Measurements from ENCODE around the gene ABCA4.

Gene ABCA4

DNA sequence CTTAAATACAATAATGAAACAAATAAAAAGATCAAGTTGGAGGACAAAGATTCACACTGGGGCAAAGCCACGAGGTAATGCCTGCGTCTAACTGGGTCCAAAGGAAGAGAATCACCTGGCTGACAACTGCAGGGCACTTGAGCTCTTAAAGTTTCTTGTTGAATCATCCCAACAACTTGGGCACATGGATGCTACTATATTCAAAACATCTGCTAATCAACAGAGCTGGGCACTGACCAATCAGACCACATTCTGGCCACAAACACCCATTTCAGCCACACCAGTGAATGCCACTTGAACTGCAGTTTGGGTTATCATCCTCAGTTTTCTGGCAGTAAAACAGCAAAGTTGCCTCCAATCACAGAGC, 51.0 kb downstream of the ABCA4 start:
- Histone ChIP-seq H3K36me3 (ENCODE audit: control insufficient read depth in 2 of 2, insufficient read depth in 2 of 2, low read length in 2 of 2) (no peaks in the 10 kb centered on the region), H3K27me3 (ENCODE audit: control insufficient read depth in 2 of 2, insufficient read depth in 2 of 2, low read length in 2 of 2) (no peaks in the 10 kb centered on the region), H3K4me1 (ENCODE audit: control insufficient read depth in 2 of 2, insufficient read depth in 2 of 2, low read length in 2 of 2) (peaks cover 12 to 16% of the 10 kb centered on the region in 2 donors), H3K9me3 (ENCODE audit: control insufficient read depth in 2 of 2, low read length in 2 of 2) (no peaks in the 10 kb centered on the region), H3K4me3 (ENCODE audit: low read length in 2 of 2) (no peak overlapping the region), H3K9ac (ENCODE audit: low read depth in 1 of 2, low read length in 2 of 2) (no peak overlapping the region), H3K27ac (ENCODE audit: low read depth in 2 of 2, low read length in 2 of 2) (peak overlapping the region in 1 of 2 donors; percentile 3)

DNA sequence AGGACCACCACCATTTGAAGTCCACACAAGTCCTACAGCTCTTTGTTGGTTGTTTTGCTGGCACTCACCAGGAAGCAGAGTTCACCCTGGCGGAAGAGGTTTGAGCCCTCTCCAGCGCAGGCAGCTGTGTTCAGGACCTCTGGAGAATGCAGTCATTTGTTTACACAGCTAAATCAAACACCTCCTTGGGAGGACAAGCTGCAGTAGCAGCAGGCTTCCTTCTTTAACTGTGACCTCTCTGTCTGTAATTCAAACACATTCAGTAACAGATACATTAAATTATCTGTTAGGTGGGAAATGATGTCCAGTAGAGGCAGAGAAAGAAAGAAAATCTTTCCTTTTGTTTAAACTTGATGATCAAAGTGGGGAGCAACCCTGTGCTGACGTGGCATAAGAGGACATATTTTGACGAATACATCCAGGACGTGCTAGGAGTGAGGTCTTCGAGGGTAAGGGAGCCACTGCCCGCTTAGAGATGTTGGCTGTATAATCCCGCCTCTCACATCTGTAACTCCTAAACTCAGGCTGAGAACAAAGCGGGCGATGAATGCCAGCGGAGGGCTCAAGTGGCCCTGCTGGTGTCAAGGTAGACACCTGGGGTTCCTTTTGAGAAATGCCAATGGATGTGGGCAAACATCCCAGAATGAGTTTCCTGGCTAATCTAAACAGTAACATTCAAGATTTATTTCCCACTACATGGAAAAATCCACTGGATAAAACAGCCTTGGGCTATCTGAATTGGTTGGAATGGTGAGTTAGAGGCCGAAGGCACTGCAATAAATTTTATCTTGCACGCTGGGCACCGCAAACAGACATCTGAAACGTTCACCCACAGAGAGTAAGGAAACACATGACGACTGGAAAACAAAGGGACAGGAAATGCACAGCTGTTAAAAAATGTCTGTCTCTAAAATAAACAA, 51.7 kb downstream of the ABCA4 start:
- H3K27ac ChIP-seq (ENCODE audit: low read depth in 2 of 2, low read length in 2 of 2), result peak overlapping the region; percentile 69 to 71
- no peaks in the 10 kb centered on the region for H3K36me3 ChIP-seq (ENCODE audit: control insufficient read depth in 2 of 2, insufficient read depth in 2 of 2, low read length in 2 of 2)
- H3K9me3 ChIP-seq (ENCODE audit: control insufficient read depth in 2 of 2, low read length in 2 of 2), result no peaks in the 10 kb centered on the region
- H3K4me1 ChIP-seq (ENCODE audit: control insufficient read depth in 2 of 2, insufficient read depth in 2 of 2, low read length in 2 of 2), result peaks cover 12 to 16% of the 10 kb centered on the region in 2 donors
- H3K4me3 ChIP-seq (ENCODE audit: low read length in 2 of 2), result peak overlapping the region in 1 of 2 donors; percentile 41
- H3K9ac ChIP-seq (ENCODE audit: low read depth in 1 of 2, low read length in 2 of 2), result no peak overlapping the region
- no peaks in the 10 kb centered on the region for H3K27me3 ChIP-seq (ENCODE audit: control insufficient read depth in 2 of 2, insufficient read depth in 2 of 2, low read length in 2 of 2)

DNA sequence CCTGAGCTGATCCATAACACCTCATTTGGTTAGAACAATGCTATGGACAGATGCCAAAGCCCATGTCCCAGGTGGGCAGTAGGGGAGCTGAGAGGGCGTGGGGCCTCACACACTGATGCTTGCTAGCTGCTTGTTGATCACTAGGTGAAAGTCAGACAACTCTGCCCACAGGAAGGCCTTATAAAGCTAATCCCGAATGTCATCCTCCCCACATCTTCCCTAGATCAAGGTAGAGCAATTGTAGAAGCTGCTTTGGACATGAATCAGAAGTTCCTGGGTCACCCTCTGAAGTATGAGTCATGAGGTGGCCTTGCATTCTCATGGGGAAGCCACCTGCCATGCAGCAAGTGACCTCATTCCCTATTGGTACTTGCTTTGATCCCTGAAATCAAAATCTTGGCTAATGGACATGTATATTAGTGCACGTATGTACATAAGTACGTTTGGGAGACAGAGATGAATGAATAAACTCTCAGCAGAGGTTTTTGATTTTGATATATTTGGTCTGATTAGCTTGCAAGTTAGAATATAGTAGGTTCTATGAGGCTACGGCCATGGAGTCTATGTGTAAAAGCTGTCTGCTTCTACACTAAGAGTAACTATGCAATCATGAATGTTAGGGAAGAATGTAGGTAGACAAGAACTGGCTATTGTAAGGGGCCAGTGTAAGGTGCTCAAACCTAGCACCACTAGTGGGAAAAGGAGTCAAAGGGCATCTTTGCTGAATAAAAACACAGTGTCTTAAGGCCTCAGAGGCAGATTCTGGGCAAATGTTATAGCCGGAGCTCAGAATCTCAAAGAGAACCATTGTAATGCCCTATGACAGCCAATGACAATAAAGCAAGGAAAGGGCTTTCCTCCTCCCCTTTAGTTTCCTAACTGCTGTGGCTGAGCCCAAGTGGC, 52.6 kb downstream of the ABCA4 start:
- no peak overlapping the region for H3K9ac ChIP-seq (ENCODE audit: low read depth in 1 of 2, low read length in 2 of 2)
- H3K27ac ChIP-seq (ENCODE audit: low read depth in 2 of 2, low read length in 2 of 2), result peak overlapping the region; percentile 69 to 71
- peaks cover 12 to 16% of the 10 kb centered on the region in 2 donors for H3K4me1 ChIP-seq (ENCODE audit: control insufficient read depth in 2 of 2, insufficient read depth in 2 of 2, low read length in 2 of 2)

DNA sequence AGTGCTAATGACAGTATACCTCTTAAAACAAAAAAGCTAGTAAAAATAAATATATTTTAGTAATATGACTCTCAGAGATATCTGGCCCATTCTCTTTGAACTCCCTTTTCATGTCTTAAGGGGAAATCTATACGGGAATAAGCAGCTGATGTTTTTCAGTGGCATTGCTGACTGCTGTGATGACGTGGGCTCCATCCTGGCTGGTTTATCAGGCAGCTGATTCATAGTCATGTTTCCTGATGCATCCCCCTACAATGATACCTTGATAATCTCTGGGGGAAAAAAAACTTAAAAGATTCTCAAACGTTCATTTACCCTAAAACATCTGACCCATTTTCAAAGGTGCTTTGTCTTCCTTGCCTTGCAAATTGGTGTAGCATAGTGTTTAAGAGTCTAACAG, 53.8 kb downstream of the ABCA4 start:
- Histone ChIP-seq H3K9me3 (ENCODE audit: control insufficient read depth in 2 of 2, low read length in 2 of 2) (no peaks in the 10 kb centered on the region), H3K4me3 (ENCODE audit: low read length in 2 of 2) (no peak overlapping the region), H3K27ac (ENCODE audit: low read depth in 2 of 2, low read length in 2 of 2) (peak overlapping the region in 1 of 2 donors; percentile 16), H3K9ac (ENCODE audit: low read depth in 1 of 2, low read length in 2 of 2) (no peak overlapping the region), H3K4me1 (ENCODE audit: control insufficient read depth in 2 of 2, insufficient read depth in 2 of 2, low read length in 2 of 2) (peaks cover 12 to 19% of the 10 kb centered on the region in 2 donors), H3K36me3 (ENCODE audit: control insufficient read depth in 2 of 2, insufficient read depth in 2 of 2, low read length in 2 of 2) (no peaks in the 10 kb centered on the region), H3K27me3 (ENCODE audit: control insufficient read depth in 2 of 2, insufficient read depth in 2 of 2, low read length in 2 of 2) (no peaks in the 10 kb centered on the region)

More for the DNA sequence above, 52.6 kb downstream of the ABCA4 start:
- no peaks in the 10 kb centered on the region for H3K36me3 ChIP-seq (ENCODE audit: control insufficient read depth in 2 of 2, insufficient read depth in 2 of 2, low read length in 2 of 2)
- no peaks in the 10 kb centered on the region for H3K9me3 ChIP-seq (ENCODE audit: control insufficient read depth in 2 of 2, low read length in 2 of 2)
- H3K27me3 ChIP-seq (ENCODE audit: control insufficient read depth in 2 of 2, insufficient read depth in 2 of 2, low read length in 2 of 2), result no peaks in the 10 kb centered on the region
- H3K4me3 ChIP-seq (ENCODE audit: low read length in 2 of 2), result no peak overlapping the region

DNA sequence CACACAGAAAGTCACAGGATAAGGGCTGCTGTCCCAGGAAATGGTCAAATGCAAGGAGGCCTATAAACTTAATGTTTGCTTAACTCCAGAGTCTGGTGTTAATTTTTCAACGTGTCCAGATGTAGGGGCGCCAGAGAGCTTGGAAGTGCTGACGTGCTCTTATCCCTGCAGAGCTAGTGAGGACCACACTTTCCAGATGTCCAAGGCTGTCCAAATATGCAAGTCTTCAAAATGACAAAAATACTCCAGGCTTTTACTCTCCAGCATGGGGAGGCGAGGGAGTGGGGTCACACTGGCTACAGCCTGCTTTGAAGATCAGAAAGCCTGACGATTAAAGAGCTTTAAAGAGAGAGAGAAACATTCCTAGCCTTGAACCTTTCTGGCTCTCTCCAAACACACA, 57.6 kb downstream of the ABCA4 start:
- Histone ChIP-seq H3K27me3 (ENCODE audit: control insufficient read depth in 2 of 2, insufficient read depth in 2 of 2, low read length in 2 of 2) (peaks cover 0 to 5% of the 10 kb centered on the region in 2 donors), H3K4me1 (ENCODE audit: control insufficient read depth in 2 of 2, insufficient read depth in 2 of 2, low read length in 2 of 2) (peaks cover 0 to 3% of the 10 kb centered on the region in 2 donors), H3K4me3 (ENCODE audit: low read length in 2 of 2) (no peak overlapping the region), H3K9ac (ENCODE audit: low read depth in 1 of 2, low read length in 2 of 2) (no peak overlapping the region), H3K36me3 (ENCODE audit: control insufficient read depth in 2 of 2, insufficient read depth in 2 of 2, low read length in 2 of 2) (no peaks in the 10 kb centered on the region), H3K9me3 (ENCODE audit: control insufficient read depth in 2 of 2, low read length in 2 of 2) (no peaks in the 10 kb centered on the region), H3K27ac (ENCODE audit: low read depth in 2 of 2, low read length in 2 of 2) (peak overlapping the region in 1 of 2 donors; percentile 2)

DNA sequence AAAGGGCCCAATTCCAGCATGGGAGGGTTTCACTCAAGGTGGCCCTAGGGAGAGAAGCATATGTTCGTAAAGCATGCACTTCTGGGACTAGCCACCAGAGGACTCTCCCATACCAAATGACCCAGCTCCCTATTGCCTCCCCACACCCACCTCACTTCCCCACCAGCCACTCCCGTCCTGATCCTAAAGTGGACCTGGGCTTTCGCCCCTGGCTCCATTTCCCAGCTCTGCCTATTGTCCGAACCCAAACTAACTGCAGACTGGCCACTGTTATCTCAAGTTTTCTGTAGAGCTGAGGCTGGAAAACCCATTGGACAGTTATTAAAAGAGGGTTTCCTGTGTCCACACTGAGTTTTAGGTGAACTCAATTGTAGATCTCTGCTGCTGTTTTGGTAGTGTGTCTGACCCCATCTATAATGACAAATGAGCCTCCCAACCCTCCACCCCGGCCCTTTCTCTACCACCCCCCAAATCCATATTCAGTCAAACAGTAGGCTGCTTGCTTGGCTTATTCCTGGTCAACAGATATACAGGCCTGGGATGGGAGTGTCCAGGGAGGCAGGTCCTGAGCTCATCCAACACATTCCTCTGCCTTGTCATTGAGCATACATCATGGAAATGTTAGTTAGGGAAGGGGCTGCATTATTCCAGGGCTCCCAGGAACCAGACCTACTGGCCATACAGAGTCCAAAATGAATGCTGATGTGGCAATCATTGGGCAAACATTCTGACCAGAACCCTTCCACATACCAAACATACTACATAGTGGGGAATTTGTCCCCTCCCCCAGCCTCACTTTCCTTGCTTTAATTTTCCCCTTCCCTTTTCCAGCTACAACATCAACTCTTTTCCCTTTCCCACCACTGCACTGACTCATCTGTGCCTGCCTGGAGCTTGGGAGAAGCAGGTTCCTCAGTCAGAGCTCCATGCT, 59.2 kb downstream of the ABCA4 start:
- no peak overlapping the region for H3K27ac ChIP-seq (ENCODE audit: low read depth in 2 of 2, low read length in 2 of 2)
- H3K9me3 ChIP-seq (ENCODE audit: control insufficient read depth in 2 of 2, low read length in 2 of 2), result no peaks in the 10 kb centered on the region
- peaks cover 0 to 3% of the 10 kb centered on the region in 2 donors for H3K4me1 ChIP-seq (ENCODE audit: control insufficient read depth in 2 of 2, insufficient read depth in 2 of 2, low read length in 2 of 2)
- H3K27me3 ChIP-seq (ENCODE audit: control insufficient read depth in 2 of 2, insufficient read depth in 2 of 2, low read length in 2 of 2), result peaks cover 0 to 7% of the 10 kb centered on the region in 2 donors
- H3K36me3 ChIP-seq (ENCODE audit: control insufficient read depth in 2 of 2, insufficient read depth in 2 of 2, low read length in 2 of 2), result no peaks in the 10 kb centered on the region
- no peak overlapping the region for H3K4me3 ChIP-seq (ENCODE audit: low read length in 2 of 2)
- no peak overlapping the region for H3K9ac ChIP-seq (ENCODE audit: low read depth in 1 of 2, low read length in 2 of 2)

DNA sequence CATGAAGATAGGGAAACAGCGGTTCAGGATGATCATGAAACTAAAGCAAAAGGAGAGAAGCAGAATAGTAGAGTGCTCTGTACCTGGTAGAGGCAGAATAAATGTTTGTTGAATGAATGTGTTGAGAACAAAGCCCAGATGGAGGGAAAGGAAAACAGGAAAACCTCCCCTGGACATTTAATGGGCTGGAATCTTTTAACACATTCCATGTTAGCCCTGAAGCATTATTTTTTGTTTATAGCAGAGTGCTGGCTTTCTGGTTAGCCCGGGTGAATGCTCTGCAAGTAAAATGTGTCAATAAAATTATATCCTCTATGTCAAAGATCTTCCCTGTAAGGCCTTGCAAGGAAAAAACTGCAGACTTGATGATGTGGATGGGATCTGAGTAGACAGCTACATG, 60.2 kb downstream of the ABCA4 start:
- Histone ChIP-seq H3K4me1 (ENCODE audit: control insufficient read depth in 2 of 2, insufficient read depth in 2 of 2, low read length in 2 of 2) (peaks cover 0 to 3% of the 10 kb centered on the region in 2 donors), H3K36me3 (ENCODE audit: control insufficient read depth in 2 of 2, insufficient read depth in 2 of 2, low read length in 2 of 2) (no peaks in the 10 kb centered on the region), H3K27me3 (ENCODE audit: control insufficient read depth in 2 of 2, insufficient read depth in 2 of 2, low read length in 2 of 2) (peaks cover 0 to 7% of the 10 kb centered on the region in 2 donors), H3K27ac (ENCODE audit: low read depth in 2 of 2, low read length in 2 of 2) (no peak overlapping the region), H3K9me3 (ENCODE audit: control insufficient read depth in 2 of 2, low read length in 2 of 2) (no peaks in the 10 kb centered on the region), H3K4me3 (ENCODE audit: low read length in 2 of 2) (no peak overlapping the region), H3K9ac (ENCODE audit: low read depth in 1 of 2, low read length in 2 of 2) (no peak overlapping the region)

DNA sequence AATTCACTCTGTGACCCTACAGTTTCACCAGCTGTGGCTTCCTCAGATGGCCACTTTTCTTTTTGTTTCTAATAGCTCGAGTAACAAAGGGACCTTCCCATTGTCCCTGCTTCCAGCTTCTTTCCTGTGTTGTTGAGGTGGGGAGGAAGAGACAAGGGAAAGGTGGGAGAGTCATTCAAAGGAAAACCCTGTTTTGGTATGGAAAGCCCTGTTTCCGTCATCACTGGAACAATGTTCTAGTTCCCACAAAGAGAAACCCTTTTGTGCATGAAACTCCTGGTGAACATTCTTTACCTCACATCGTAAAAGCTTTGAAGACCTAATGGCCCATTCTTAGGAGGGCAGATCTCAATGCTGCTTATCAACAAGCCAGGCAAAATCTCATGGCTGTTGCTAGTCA, 62.2 kb downstream of the ABCA4 start:
- no peak overlapping the region for H3K9ac ChIP-seq (ENCODE audit: low read depth in 1 of 2, low read length in 2 of 2)
- peaks cover 0 to 3% of the 10 kb centered on the region in 2 donors for H3K4me1 ChIP-seq (ENCODE audit: control insufficient read depth in 2 of 2, insufficient read depth in 2 of 2, low read length in 2 of 2)
- peaks cover under 1 to 7% of the 10 kb centered on the region in 2 donors for H3K27me3 ChIP-seq (ENCODE audit: control insufficient read depth in 2 of 2, insufficient read depth in 2 of 2, low read length in 2 of 2)
- no peaks in the 10 kb centered on the region for H3K36me3 ChIP-seq (ENCODE audit: control insufficient read depth in 2 of 2, insufficient read depth in 2 of 2, low read length in 2 of 2)
- H3K9me3 ChIP-seq (ENCODE audit: control insufficient read depth in 2 of 2, low read length in 2 of 2), result no peaks in the 10 kb centered on the region
- no peak overlapping the region for H3K4me3 ChIP-seq (ENCODE audit: low read length in 2 of 2)
- H3K27ac ChIP-seq (ENCODE audit: low read depth in 2 of 2, low read length in 2 of 2), result no peak overlapping the region

DNA sequence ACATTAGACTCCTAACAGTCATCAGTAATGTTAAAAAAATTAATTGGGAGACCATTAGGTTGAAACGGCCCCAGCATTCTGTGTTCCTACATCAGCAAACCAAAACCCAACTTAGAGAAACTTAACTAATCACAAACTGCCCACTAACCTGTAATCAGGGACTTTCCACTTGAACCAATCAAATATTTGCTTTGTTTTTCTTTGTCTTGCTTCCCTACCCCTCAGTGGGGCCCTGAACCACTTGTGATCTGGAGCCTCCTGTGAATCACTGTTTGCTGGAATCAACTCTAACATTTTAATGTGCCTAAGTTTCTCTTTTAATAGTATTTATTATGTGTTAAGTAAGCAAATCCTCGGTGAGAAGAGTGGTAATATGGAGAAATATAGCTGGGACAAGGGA, 64.0 kb downstream of the ABCA4 start:
- Histone ChIP-seq H3K4me3 (ENCODE audit: low read length in 2 of 2) (no peak overlapping the region), H3K4me1 (ENCODE audit: control insufficient read depth in 2 of 2, insufficient read depth in 2 of 2, low read length in 2 of 2) (no peaks in the 10 kb centered on the region), H3K27ac (ENCODE audit: low read depth in 2 of 2, low read length in 2 of 2) (no peak overlapping the region), H3K9me3 (ENCODE audit: control insufficient read depth in 2 of 2, low read length in 2 of 2) (no peaks in the 10 kb centered on the region), H3K9ac (ENCODE audit: low read depth in 1 of 2, low read length in 2 of 2) (no peak overlapping the region), H3K27me3 (ENCODE audit: control insufficient read depth in 2 of 2, insufficient read depth in 2 of 2, low read length in 2 of 2) (peaks cover 2 to 7% of the 10 kb centered on the region in 2 donors), H3K36me3 (ENCODE audit: control insufficient read depth in 2 of 2, insufficient read depth in 2 of 2, low read length in 2 of 2) (no peaks in the 10 kb centered on the region)
